Spleen (tissue), 7 donors: Measurements from ENCODE around the gene ANXA8L1.
"Not testable (repeated sequence)": the region's sequence is repeated elsewhere in the genome, so short reads cannot be mapped to it uniquely, and the experiment has no call there.

Source experiments
- POLR2A ChIP-seq, 3 donors: fragments of 450-650 bp; IDR thresholded peaks; one replicate each; pipeline ENCODE4 v1.5.1; 2017; ENCODE audit warnings: antibody characterized with exemption in 3 of 3, mild to moderate bottlenecking in 1 of 3
- POLR2AphosphoS5 ChIP-seq, 3 donors: sonication (generic); formaldehyde crosslinking; IDR thresholded peaks; one replicate each; pipeline ENCODE4 v1.5.1; 2017; ENCODE audit warnings: antibody characterized with exemption in 3 of 3
- TF ChIP-seq, protein P1 (sequence below), 11 experiments: fragments of 200-600 bp in 7 of 11; fragments of 450-650 bp in 4 of 11; sonication (generic) in 4 of 11; IDR thresholded peaks in 8 of 11; conservative IDR thresholded peaks in 3 of 11; 1 replicate in 7 of 11; 2 replicates in 4 of 11; pipeline versions ENCODE4 v1.4.0 to v1.8.0; 2016 to 2021; ENCODE audit warnings: antibody characterized with exemption in 11 of 11, inconsistent platforms in 4 of 11, mild to moderate bottlenecking in 1 of 11
- donor health status: DM: no; HTN: no; CAD: no; lungs with moderate emphysema.
- donor health status: DM: no; HTN: no; CAD: no.
- donor health status: DM: no; HTN: no; CAD: no.

DNA sequence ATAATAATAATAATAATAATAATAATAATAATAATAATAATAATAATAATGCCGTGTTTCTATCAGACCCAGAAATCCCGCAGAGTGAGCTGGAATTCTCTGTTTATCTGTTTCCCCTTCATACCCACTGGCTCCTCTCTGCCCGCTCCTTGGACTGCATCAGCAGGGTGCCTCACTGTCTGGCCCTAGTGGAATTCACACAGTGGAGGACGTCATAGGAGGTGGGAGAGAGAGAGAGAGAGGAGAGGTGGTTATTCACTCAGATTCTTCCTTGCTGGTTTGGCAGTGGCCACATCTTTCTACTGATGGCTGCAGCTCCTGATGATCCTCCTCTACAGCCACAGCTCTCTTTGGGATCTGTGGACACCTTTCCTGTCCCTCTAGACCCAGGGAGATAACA is 10.1 kb upstream of the ANXA8L1 start:
- TF ChIP-seq POLR2A, POLR2AphosphoS5 (IDR thresholded peaks at IDR 0.05): not testable (repeated sequence)
- TF ChIP-seq, protein P1, sequence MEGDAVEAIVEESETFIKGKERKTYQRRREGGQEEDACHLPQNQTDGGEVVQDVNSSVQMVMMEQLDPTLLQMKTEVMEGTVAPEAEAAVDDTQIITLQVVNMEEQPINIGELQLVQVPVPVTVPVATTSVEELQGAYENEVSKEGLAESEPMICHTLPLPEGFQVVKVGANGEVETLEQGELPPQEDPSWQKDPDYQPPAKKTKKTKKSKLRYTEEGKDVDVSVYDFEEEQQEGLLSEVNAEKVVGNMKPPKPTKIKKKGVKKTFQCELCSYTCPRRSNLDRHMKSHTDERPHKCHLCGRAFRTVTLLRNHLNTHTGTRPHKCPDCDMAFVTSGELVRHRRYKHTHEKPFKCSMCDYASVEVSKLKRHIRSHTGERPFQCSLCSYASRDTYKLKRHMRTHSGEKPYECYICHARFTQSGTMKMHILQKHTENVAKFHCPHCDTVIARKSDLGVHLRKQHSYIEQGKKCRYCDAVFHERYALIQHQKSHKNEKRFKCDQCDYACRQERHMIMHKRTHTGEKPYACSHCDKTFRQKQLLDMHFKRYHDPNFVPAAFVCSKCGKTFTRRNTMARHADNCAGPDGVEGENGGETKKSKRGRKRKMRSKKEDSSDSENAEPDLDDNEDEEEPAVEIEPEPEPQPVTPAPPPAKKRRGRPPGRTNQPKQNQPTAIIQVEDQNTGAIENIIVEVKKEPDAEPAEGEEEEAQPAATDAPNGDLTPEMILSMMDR (IDR thresholded peaks at IDR 0.05 in 8 of 11, conservative IDR thresholded peaks at IDR 0.05 in 3 of 11), result not testable (repeated sequence)
